AG09319 (cell line): ENCODE data around the gene ANAPC16.
"Not testable (repeated sequence)": the region's sequence is repeated elsewhere in the genome, so short reads cannot be mapped to it uniquely, and the experiment has no call there.

Experiments used
- DNase-seq: peaks from one replicate; pipeline ENCODE4 v3.0.0-alpha.2; 2010; ENCODE audit warnings: low read depth; ENCODE audit errors: extremely low read depth
- CTCF ChIP-seq: IDR thresholded peaks from 2 replicates; pipeline ENCODE4 v1.5.1; 2011; ENCODE audit warnings: low read depth, mild to moderate bottlenecking, inconsistent platforms, low read length, moderate library complexity

ANAPC16 gene

DNA sequence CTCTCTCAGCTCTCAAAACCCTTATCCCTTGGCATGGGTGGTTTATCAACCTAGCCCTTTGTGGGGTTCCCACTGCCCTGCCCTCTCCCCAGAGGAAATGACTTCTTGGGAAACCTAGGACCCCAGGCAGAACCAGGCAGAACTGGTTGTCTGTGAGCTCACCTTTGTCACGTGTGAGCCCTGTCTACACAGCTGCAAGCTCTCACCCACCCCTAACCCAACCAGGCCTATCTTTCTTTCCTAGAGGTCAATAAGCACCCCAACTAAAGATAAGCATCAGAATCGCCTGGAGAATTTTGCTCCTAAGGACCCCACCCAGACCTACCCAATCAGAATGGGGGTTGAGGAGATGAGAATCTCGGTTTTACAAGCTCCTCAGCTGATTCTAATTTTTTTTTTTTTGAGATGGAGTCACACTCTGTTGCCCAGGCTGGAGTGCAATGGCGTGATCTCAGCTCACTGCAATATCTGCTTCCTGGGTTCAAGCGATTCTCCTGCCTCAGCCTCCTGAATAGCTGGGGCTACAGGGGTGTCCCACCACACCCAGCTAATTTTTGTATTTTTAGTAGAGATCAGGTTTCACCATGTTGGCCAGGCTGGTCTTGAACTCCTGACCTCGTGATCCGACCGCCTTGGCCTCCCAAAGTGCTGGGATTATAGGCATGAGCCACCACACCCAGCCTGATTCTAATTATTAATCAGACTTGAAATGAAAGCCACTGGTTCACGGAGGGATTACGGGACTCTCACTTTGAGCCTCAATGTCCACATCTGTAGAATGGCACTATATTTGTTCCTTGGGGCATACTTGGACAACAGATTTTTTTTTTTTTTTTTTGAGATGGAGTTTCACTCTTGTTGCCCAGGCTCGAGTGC is 50.4 kb downstream of the ANAPC16 start:
- no peak for DNase-seq

GRCh38 chr10:72267381-72267780 is 51.6 kb downstream of the ANAPC16 start:
- TF ChIP-seq CTCF, result no peak

More for the DNA sequence above, 50.4 kb downstream of the ANAPC16 start:
- TF ChIP-seq CTCF, result no peak

DNA sequence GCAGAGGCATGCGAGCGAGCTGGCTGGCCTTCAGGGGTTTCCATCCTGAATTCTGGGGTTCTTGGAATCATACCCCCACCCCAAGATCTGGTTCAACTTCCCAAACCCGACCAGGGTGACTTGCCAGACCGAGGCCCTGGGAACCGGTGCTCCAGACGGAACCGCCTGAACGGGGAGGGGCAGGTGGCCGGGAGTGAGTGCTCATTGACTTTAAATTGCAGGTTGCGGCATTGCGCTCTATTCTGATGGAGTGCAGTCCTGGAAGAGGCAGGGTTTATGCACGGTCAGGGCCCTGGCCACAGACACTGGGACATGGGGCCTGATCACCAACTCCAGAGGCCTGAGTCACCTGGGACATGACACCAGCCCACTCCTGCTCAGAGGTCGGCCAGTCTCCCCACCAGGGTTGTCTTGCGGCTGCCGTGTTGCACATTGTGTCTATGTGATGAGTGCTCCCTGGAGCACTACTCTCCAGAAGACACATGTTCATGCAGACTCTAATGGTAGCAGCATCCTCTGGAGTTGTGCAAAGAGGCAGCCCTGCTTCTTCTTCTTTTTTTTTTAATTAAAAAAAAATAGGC is 52.1 kb downstream of the ANAPC16 start:
- TF ChIP-seq CTCF, result no peak
- no peak for DNase-seq

More at GRCh38 chr10:72267381-72267780, 51.6 kb downstream of the ANAPC16 start:
- DNase-seq, result no peak

DNA sequence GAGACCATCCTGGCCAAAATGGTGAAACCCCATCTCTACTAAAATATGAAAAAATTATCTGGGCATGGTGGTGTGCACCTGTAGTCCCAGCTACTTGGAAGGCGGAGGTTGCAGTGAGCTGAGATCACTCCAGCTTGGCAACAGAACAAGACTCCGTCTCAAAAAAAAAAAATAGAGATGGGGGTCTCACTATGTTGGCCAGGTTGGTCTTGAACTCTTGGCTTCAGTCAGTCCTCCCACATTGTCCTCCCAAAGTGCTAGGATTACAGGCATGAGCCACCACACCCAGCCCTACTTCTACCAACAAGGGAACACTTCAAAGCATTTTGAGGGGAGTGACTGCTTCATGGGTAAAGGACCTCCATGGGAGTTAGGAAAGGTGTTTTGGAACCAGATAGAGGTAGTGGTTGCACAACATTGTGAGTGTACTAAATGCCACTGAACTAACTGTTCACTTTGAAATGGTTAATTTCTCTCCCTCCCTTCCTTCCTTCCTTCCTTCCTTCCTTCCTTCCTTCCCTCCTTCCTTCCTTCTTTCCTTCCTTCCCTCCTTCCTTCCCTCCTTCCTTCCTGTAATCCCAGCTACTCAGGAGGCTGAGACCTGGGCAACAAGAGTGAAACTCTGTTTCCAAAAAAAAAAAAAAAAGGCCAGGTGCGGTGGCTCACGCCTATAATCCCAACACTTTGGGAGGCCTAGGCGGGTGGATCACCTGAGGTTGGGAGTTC is 52.8 kb downstream of the ANAPC16 start:
- not testable (repeated sequence) for DNase-seq

GRCh38 chr10:72270607-72271281 is 54.9 kb downstream of the ANAPC16 start:
- no peak for DNase-seq
- TF ChIP-seq CTCF, result no peak

DNA sequence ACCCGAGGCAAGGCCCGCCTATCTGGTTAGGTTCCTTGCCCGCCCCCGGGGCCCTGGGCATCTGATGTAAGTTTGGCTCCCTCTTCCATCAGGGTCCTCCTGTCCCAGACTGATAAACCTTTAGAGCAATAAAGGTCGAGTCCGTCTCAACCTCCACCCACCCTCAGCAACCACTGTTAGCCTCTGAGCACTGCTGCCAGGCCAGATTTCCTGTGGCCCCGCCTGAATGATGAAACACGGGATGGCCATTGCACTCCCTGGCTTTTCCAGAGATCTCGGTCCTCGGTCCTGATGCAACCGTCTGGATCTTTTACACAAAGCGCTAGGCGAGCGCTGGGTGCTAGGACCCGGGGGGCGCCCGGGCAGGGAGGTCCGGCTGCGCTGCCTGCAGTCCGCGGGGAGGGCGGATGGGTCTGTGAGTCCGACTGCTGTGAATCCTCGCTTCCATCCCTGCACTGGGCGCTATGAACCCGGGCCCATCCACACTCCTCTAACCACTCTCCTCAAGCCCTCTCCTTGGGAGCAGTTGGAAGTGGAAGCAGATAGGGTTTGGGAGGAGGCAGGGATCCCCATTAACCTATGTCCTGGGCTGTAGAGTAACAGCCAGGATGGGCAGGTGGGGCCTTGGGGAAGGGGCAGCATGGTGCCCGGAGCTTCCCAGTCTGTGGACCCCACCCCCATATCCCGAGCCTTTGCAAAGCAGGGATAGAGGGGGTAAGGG is 57.0 kb downstream of the ANAPC16 start:
- peak; percentile 98 for DNase-seq
- no peak for TF ChIP-seq CTCF
